ENCODE data around the gene CABP2. TPM values are rescaled to one million over a fixed set of nuclear protein-coding genes. Genes with fewer than 3 reads are reported as not detected.
A peak's percentile ranks its signal among the peaks of the same experiment; 100 is the strongest.
"Not testable (repeated sequence)": the region's sequence is repeated elsewhere in the genome, so short reads cannot be mapped to it uniquely, and the experiment has no call there.

Gene CABP2
- total RNA-seq, 1 donor from 2014 or later: not detected

DNA sequence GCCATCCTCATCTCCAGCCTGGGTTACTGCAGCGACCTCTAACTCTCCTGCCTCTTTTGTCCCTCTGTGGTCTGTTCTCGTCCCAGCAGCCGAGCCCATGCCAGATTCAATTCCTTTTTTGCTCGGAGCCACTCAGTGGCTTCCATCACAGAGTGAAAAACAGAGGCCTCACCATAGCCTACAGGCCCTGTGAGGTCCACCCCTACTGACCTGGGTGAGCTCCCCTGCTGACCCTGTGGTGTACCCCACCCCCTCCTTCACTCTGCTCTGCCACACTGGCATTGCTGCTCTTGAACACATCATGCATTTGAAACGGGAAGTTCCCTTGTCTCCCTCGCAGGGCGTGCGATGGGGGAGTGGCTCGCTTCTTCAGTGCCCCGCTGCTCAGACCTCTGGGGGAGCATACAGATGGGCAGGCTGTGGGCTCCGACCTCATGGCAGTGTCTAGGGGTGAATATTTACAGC lies 38.4 kb downstream of the CABP2 start:
- no peaks in the 10 kb centered on the region for H3K27me3 ChIP-seq (ENCODE audit: control insufficient read depth, insufficient read depth, low read length)
- H3K4me3 ChIP-seq (ENCODE audit: low read depth, low read length): no peak overlapping the region
- TF ChIP-seq, protein P1, sequence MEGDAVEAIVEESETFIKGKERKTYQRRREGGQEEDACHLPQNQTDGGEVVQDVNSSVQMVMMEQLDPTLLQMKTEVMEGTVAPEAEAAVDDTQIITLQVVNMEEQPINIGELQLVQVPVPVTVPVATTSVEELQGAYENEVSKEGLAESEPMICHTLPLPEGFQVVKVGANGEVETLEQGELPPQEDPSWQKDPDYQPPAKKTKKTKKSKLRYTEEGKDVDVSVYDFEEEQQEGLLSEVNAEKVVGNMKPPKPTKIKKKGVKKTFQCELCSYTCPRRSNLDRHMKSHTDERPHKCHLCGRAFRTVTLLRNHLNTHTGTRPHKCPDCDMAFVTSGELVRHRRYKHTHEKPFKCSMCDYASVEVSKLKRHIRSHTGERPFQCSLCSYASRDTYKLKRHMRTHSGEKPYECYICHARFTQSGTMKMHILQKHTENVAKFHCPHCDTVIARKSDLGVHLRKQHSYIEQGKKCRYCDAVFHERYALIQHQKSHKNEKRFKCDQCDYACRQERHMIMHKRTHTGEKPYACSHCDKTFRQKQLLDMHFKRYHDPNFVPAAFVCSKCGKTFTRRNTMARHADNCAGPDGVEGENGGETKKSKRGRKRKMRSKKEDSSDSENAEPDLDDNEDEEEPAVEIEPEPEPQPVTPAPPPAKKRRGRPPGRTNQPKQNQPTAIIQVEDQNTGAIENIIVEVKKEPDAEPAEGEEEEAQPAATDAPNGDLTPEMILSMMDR (IDR thresholded peaks at IDR 0.05; ENCODE audit: insufficient read depth, low read length, poor library complexity, severe bottlenecking): no peak
- peaks cover under 1% of the 10 kb centered on the region for H3K36me3 ChIP-seq (ENCODE audit: control insufficient read depth, insufficient read depth, low read length)
- DNase-seq (ENCODE audit: low read depth): no peak

DNA sequence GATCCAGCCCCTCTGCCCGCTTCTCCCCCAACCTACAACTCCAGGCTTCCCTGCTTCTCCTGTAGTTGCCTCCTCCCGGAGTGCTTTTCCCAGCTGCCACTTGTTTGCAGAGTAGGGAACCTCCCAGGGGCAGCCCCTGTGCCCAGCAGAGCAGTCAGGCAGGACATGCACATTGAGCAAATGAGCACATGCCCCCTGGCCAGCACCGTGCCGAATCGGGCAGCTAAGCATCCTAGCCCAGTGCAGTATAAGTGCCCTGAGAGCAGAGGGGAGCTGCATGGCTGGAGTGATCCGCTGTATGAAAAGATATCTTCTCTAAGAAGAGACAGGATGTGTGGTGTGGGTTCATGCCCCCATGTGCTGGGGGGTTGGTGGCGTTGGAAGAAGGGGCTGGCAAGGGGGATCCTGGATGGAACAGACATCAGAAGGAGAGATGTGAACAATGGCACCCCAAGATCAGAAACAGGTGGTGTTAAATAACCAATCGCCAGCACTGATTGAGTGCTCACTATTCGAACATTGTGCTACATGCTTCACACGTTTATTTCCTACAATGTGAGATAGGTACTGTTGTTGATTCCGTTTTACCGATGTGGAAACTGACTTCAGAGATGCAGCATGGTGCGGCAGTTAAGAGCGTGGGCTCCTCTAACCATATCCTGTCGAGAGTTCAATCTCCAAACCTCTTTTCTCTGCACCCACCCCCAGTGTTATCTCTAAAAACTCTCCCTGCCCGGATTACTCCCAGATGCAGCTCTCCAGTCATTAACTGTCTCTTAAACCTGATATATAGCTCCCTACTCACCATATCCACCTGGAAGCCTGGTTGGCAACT lies 39.2 kb downstream of the CABP2 start:
- no peaks in the 10 kb centered on the region for H3K27me3 ChIP-seq (ENCODE audit: control insufficient read depth, insufficient read depth, low read length)
- TF ChIP-seq, protein P1 (IDR thresholded peaks at IDR 0.05; ENCODE audit: insufficient read depth, low read length, poor library complexity, severe bottlenecking): no peak
- DNase-seq (ENCODE audit: low read depth): no peak
- H3K36me3 ChIP-seq (ENCODE audit: control insufficient read depth, insufficient read depth, low read length): no peaks in the 10 kb centered on the region
- no peak overlapping the region for H3K4me3 ChIP-seq (ENCODE audit: low read depth, low read length)

DNA sequence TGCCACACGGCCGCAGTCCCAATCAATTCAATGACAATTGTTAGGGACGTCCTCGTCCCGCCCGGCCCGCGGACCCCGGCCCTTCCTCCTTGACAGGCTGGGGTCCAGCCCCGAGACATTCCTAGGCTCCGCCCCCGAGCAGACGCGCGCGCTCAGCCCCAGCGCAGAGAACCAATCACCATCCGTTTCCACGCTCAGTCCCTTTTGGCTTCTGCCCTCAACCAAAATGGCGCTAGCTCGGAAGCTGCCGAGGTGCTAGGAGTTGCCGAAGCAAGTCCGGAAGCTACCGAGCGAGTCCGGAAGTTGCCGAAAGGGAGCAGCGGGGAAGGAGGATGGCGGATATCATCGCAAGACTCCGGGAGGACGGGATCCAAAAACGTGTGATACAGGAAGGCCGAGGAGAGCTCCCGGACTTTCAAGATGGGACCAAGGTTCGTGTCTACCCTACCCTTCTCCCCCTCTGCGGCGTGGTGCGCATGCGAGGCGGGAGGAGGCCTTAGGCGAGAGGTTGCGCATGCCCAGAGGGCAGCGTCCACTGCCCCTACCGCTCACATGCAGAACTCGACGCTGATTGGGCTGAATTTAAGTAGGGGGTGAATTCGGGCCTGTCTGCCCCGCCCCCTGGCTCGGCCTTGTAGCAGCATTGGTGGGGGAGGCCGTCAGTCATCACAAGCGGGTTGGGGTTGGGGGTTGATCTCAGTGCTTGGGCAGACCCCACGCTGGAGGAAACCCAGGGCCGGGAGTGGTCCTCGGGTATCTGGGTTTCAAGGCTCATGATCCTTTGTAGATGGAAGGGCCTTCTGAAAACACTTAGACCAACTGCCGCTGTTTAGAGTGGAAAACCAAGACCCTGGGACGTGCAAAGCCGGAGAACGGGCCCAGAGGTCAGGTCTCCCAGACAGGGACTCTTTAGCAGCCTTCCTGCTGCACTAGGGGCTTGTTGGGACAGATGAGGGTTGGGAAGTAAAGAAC lies 40.1 kb downstream of the CABP2 start, which contains the start of gene AIP:
TSS of gene AIP (plus strand) at position 200 of the 972 bp plus-strand sequence. CDS start at position 333, 133 bp downstream.
- TF ChIP-seq, protein P1 (IDR thresholded peaks at IDR 0.05; ENCODE audit: insufficient read depth, low read length, poor library complexity, severe bottlenecking): no peak
- H3K36me3 ChIP-seq (ENCODE audit: control insufficient read depth, insufficient read depth, low read length): no peaks in the 10 kb centered on the region
- peak; percentile 83 for DNase-seq (ENCODE audit: low read depth)
- no peaks in the 10 kb centered on the region for H3K27me3 ChIP-seq (ENCODE audit: control insufficient read depth, insufficient read depth, low read length)
- peak within 1 kb of the TSS; percentile 59 for H3K4me3 ChIP-seq (ENCODE audit: low read depth, low read length)

DNA sequence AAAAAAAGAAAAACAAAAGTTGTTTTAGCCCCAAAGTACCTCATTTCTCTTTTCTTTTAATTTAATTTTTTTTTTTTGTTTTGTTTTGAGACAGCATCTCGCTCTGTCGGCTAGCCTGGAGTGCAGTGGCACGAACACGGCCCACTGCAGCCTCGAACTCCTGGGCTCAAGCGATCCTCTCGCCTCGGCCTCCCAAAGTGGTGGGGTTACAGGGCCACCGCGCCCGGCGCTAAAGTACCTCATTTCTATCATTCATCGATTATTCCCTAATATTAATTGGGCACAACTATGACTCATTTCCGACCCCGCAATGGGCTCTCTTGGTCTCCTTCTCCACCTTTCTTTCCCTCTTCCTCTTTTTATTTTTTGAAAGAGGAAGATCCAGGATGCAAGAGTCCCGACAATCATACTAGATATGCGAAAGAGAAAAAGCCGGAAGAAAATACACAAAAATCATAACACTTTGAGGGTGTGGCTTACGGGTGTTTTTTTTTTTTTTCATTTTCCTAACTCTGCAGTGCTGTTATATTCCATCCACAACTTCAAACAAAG lies 40.9 kb downstream of the CABP2 start:
- Histone ChIP-seq H3K36me3 (ENCODE audit: control insufficient read depth, insufficient read depth, low read length) (no peaks in the 10 kb centered on the region), H3K27me3 (ENCODE audit: control insufficient read depth, insufficient read depth, low read length) (no peaks in the 10 kb centered on the region), H3K4me3 (ENCODE audit: low read depth, low read length) (peak overlapping the region; percentile 59)
- DNase-seq (ENCODE audit: low read depth): no peak
- TF ChIP-seq, protein P1 (IDR thresholded peaks at IDR 0.05; ENCODE audit: insufficient read depth, low read length, poor library complexity, severe bottlenecking): no peak

DNA sequence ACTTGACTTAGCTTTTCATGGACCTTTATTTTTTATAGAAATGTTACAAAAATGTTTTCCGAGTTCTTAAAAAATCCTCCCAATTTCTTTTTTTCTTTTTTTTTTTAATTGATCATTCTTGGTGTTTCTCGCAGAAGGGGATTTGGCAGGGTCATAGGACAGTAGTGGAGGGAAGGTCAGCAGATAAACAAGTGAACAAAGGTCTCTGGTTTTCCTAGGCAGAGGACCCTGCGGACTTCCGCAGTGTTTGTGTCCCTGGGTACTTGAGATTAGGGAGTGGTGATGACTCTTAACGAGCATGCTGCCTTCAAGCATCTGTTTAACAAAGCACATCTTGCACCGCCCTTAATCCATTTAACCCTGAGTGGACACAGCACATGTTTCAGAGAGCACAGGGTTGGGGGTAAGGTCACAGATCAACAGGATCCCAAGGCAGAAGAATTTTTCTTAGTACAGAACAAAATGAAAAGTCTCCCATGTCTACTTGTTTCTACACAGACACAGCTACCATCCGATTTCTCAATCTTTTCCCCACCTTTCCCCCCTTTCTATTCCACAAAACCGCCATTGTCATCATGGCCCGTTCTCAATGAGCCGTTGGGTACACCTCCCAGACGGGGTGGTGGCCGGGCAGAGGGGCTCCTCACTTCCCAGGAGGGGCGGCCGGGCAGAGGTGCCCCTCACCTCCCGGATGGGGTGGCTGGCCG lies 45.7 kb downstream of the CABP2 start:
- not testable (repeated sequence) for H3K36me3 ChIP-seq (ENCODE audit: control insufficient read depth, insufficient read depth, low read length); H3K27me3 ChIP-seq (ENCODE audit: control insufficient read depth, insufficient read depth, low read length); DNase-seq (ENCODE audit: low read depth); H3K4me3 ChIP-seq (ENCODE audit: low read depth, low read length)

DNA sequence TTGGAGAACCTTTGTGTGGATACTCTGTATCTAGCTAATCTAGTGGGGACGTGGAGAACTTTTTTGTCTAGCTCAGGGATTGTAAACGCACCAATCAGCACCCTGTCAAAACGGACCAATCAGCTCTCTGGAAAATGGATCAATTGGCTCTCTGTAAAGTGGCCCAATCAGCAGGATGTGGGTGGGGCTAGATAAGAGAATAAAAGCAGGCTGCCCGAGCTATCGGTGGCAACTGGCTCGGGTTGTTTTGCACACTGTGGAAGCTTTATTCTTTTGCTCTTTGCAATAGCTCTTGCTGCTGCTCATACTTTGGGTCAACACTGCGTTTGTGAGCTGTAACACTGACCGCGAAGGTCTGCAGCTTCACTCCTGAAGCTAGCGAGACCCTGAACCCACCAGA lies 46.6 kb downstream of the CABP2 start:
- not testable (repeated sequence) for H3K27me3 ChIP-seq (ENCODE audit: control insufficient read depth, insufficient read depth, low read length); DNase-seq (ENCODE audit: low read depth); H3K36me3 ChIP-seq (ENCODE audit: control insufficient read depth, insufficient read depth, low read length); H3K4me3 ChIP-seq (ENCODE audit: low read depth, low read length)
